Glutamatergic neuron (in vitro differentiated cells): ENCODE data around the gene GYPB. TPM values are rescaled to one million over a fixed set of nuclear protein-coding genes. Genes with fewer than 3 reads are reported as not detected.
"Not testable (repeated sequence)": the region's sequence is repeated elsewhere in the genome, so short reads cannot be mapped to it uniquely, and the experiment has no call there.

Source experiments
- DNase-seq: peaks from one replicate; pipeline ENCODE4 v3.0.0; 2022
- H3K27ac Mint-ChIP-seq: one replicate; pipeline ENCODE4 v1.8.0; 2020; ENCODE audit warnings: mild to moderate bottlenecking, mixed read lengths, inconsistent platforms; ENCODE audit not compliant: unreplicated experiment
- H3K27me3 Mint-ChIP-seq: one replicate; pipeline ENCODE4 v1.8.0; 2020; ENCODE audit warnings: mild to moderate bottlenecking, moderate library complexity, mixed read lengths, inconsistent platforms; ENCODE audit not compliant: unreplicated experiment
- H3K36me3 Mint-ChIP-seq: one replicate; pipeline ENCODE4 v1.8.0; 2020; ENCODE audit warnings: mild to moderate bottlenecking, mixed read lengths, inconsistent platforms; ENCODE audit not compliant: unreplicated experiment
- H3K4me1 Mint-ChIP-seq: one replicate; pipeline ENCODE4 v1.8.0; 2020; ENCODE audit warnings: mild to moderate bottlenecking, low read depth, mixed read lengths, inconsistent platforms; ENCODE audit not compliant: unreplicated experiment
- H3K4me3 Mint-ChIP-seq: one replicate; pipeline ENCODE4 v1.8.0; 2020; ENCODE audit warnings: mild to moderate bottlenecking, mixed read lengths, inconsistent platforms; ENCODE audit not compliant: unreplicated experiment
- H3K9me3 Mint-ChIP-seq: one replicate; pipeline ENCODE4 v1.8.0; 2020; ENCODE audit warnings: mild to moderate bottlenecking, moderate library complexity, mixed read lengths, inconsistent platforms; ENCODE audit not compliant: unreplicated experiment
- CTCF ChIP-seq: fragments of 200-600 bp; sonication (generic); IDR thresholded peaks from one replicate; pipeline ENCODE4 v1.5.0; 2021; ENCODE audit not compliant: partially characterized antibody, unreplicated experiment
- total RNA-seq: library from RNA; stranded (reverse); fragmentation: NEBNext Ultra II Directional; extraction: Animal tissue kit (Norgen Biotek cat#: 25700); gene quantifications from one replicate; pipeline ENCODE4 v1.2.1, GENCODE V29; 2021; ENCODE audit not compliant: unreplicated experiment

The GYPB gene
- total RNA-seq, 1 donor from 2014 or later = not detected

- not testable (repeated sequence) for H3K27me3 Mint-ChIP-seq, H3K4me1 Mint-ChIP-seq, H3K36me3 Mint-ChIP-seq, DNase-seq, H3K27ac Mint-ChIP-seq, H3K9me3 Mint-ChIP-seq, H3K4me3 Mint-ChIP-seq
Measured at GRCh38 chr4:143990717-143991116, 28.5 kb downstream of the GYPB start.

- H3K4me3 Mint-ChIP-seq = no peak overlapping the region
- peaks cover 3% of the 10 kb centered on the region for H3K4me1 Mint-ChIP-seq
- TF ChIP-seq CTCF = no peak
- H3K27ac Mint-ChIP-seq = no peak overlapping the region
- DNase-seq = no peak
- H3K27me3 Mint-ChIP-seq = no peaks in the 10 kb centered on the region
- H3K9me3 Mint-ChIP-seq = no peaks in the 10 kb centered on the region
- no peaks in the 10 kb centered on the region for H3K36me3 Mint-ChIP-seq
Measured at GRCh38 chr4:143986180-143986579, 33.0 kb downstream of the GYPB start.

GRCh38 chr4:143980776-143981175 lies 38.4 kb downstream of the GYPB start:
- not testable (repeated sequence) for H3K36me3 Mint-ChIP-seq, DNase-seq, H3K27me3 Mint-ChIP-seq, H3K4me3 Mint-ChIP-seq, H3K4me1 Mint-ChIP-seq, H3K27ac Mint-ChIP-seq, H3K9me3 Mint-ChIP-seq

GRCh38 chr4:143975527-143975926 lies 43.7 kb downstream of the GYPB start:
- H3K27me3 Mint-ChIP-seq, H3K9me3 Mint-ChIP-seq, H3K36me3 Mint-ChIP-seq, H3K4me1 Mint-ChIP-seq, H3K27ac Mint-ChIP-seq, DNase-seq, H3K4me3 Mint-ChIP-seq: not testable (repeated sequence)

GRCh38 chr4:143974021-143974420 lies 45.2 kb downstream of the GYPB start:
- not testable (repeated sequence) for H3K27me3 Mint-ChIP-seq, DNase-seq, H3K4me1 Mint-ChIP-seq, H3K36me3 Mint-ChIP-seq, H3K9me3 Mint-ChIP-seq, H3K27ac Mint-ChIP-seq, H3K4me3 Mint-ChIP-seq

GRCh38 chr4:143961075-143961474 lies 58.1 kb downstream of the GYPB start:
- Mint-ChIP-seq H3K27ac (no peak overlapping the region), H3K36me3 (no peaks in the 10 kb centered on the region), H3K27me3 (no peaks in the 10 kb centered on the region), H3K4me1 (no peaks in the 10 kb centered on the region), H3K4me3 (no peak overlapping the region), H3K9me3 (no peaks in the 10 kb centered on the region)
- no peak for TF ChIP-seq CTCF
- DNase-seq = no peak

- not testable (repeated sequence) for H3K4me1 Mint-ChIP-seq, DNase-seq
Measured at GRCh38 chr4:143955306-143955705, 63.9 kb downstream of the GYPB start.

GRCh38 chr4:143951458-143951972 lies 67.7 kb downstream of the GYPB start:
- H3K4me1 Mint-ChIP-seq, H3K27me3 Mint-ChIP-seq, H3K36me3 Mint-ChIP-seq: not testable (repeated sequence)

More at GRCh38 chr4:143955306-143955705, 63.9 kb downstream of the GYPB start:
- not testable (repeated sequence) for H3K9me3 Mint-ChIP-seq, H3K27ac Mint-ChIP-seq, H3K27me3 Mint-ChIP-seq, H3K4me3 Mint-ChIP-seq, H3K36me3 Mint-ChIP-seq

GRCh38 chr4:143950967-143951366 lies 68.2 kb downstream of the GYPB start:
- H3K27me3 Mint-ChIP-seq, H3K36me3 Mint-ChIP-seq, H3K4me1 Mint-ChIP-seq, H3K9me3 Mint-ChIP-seq, DNase-seq, H3K4me3 Mint-ChIP-seq, H3K27ac Mint-ChIP-seq: not testable (repeated sequence)

More at GRCh38 chr4:143951458-143951972, 67.7 kb downstream of the GYPB start:
- H3K9me3 Mint-ChIP-seq, H3K4me3 Mint-ChIP-seq, H3K27ac Mint-ChIP-seq, DNase-seq: not testable (repeated sequence)

GRCh38 chr4:143950185-143950584 lies 69.0 kb downstream of the GYPB start:
- not testable (repeated sequence) for H3K9me3 Mint-ChIP-seq, H3K27me3 Mint-ChIP-seq, H3K36me3 Mint-ChIP-seq, H3K27ac Mint-ChIP-seq, DNase-seq, H3K4me1 Mint-ChIP-seq, H3K4me3 Mint-ChIP-seq

- not testable (repeated sequence) for H3K27ac Mint-ChIP-seq, H3K4me3 Mint-ChIP-seq, H3K36me3 Mint-ChIP-seq, H3K27me3 Mint-ChIP-seq, H3K9me3 Mint-ChIP-seq, H3K4me1 Mint-ChIP-seq, DNase-seq
Measured at GRCh38 chr4:143947493-143947892, 71.7 kb downstream of the GYPB start.
